Ectodermal cell (in vitro differentiated cells): ENCODE measurements around the gene TMEM269.
"Not testable (repeated sequence)": the region's sequence is repeated elsewhere in the genome, so short reads cannot be mapped to it uniquely, and the experiment has no call there.

Source experiments
- H3K27ac ChIP-seq: 2 replicates; pipeline ENCODE4 v1.7.0; 2013; ENCODE audit warnings: mild to moderate bottlenecking, low read depth, low read length; ENCODE audit not compliant: insufficient read depth, poor library complexity, severe bottlenecking
- H3K27me3 ChIP-seq: 2 replicates; pipeline ENCODE4 v1.7.0; 2013; ENCODE audit warnings: mild to moderate bottlenecking, low read length; ENCODE audit not compliant: insufficient read depth, control insufficient read depth, poor library complexity, severe bottlenecking
- H3K36me3 ChIP-seq: one replicate; pipeline ENCODE4 v1.7.0; 2013; ENCODE audit warnings: low read length; ENCODE audit not compliant: control insufficient read depth, insufficient read depth
- H3K4me1 ChIP-seq: one replicate; pipeline ENCODE4 v1.7.0; 2013; ENCODE audit warnings: low read length; ENCODE audit not compliant: control insufficient read depth, insufficient read depth
- H3K4me3 ChIP-seq: 2 replicates; pipeline ENCODE4 v1.7.0; 2013; ENCODE audit warnings: low read depth, low read length, control low read depth; ENCODE audit not compliant: insufficient read depth
- H3K9me3 ChIP-seq: 2 replicates; pipeline ENCODE4 v1.7.0; 2013; ENCODE audit warnings: mild to moderate bottlenecking, low read length, moderate library complexity; ENCODE audit not compliant: control insufficient read depth
- WGBS, 2 experiments: methylation state at CpG; one replicate each; pipeline ENCODE4 v1.1.7; 2013; ENCODE audit warnings: missing lambda C conversion rate in 2 of 2; 5-methylcytosine and 5-hydroxymethylcytosine counted together

The TMEM269 gene

GRCh38 chr1:42748461-42749410 lies 36.1 kb upstream of the TMEM269 start:
- Histone ChIP-seq H3K4me3 (no peak overlapping the region), H3K27me3 (no peaks in the 10 kb centered on the region), H3K36me3 (peaks cover 45% of the 10 kb centered on the region), H3K4me1 (no peaks in the 10 kb centered on the region), H3K27ac (no peak overlapping the region), H3K9me3 (no peaks in the 10 kb centered on the region)
- WGBS, 2 experiments = 94 to 95% methylated on average over 14 of the region's 14 CpGs

- Histone ChIP-seq H3K9me3 (no peaks in the 10 kb centered on the region), H3K36me3 (peaks cover 59% of the 10 kb centered on the region), H3K4me3 (no peak overlapping the region), H3K4me1 (no peaks in the 10 kb centered on the region), H3K27ac (no peak overlapping the region), H3K27me3 (no peaks in the 10 kb centered on the region)
- WGBS, 2 experiments = 96 to 98% methylated on average over 12 of the region's 12 CpGs
These were observed 34.8 kb upstream of the TMEM269 start for GRCh38 chr1:42750041-42750440.

DNA sequence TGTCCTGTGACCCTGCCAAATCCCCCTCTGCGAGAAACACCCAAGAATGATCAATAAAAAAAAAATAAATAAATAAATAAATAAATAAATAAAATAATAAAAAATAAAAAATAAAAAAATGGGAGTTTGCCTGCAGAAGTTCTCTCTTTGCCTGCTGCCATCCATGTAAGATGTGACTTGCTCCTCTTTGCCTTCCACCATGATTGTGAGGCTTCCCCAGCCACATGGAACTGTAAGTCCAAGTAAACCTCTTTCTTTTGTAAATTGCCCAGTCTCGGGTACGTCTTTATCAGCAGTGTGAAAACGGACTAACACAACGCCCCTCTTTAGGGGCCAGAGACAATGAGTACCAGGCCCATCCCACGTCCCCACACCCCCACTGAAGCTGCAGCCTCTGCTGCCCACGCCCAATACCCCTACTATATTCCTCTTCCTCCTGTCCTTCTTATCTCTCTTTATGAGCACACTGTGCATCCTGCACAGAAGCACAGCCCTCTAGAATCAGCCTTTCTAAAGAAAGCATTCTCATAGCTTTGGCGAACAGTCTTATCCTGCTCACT lies 33.2 kb upstream of the TMEM269 start:
- not testable (repeated sequence) for H3K27me3 ChIP-seq, H3K9me3 ChIP-seq, H3K4me1 ChIP-seq, H3K27ac ChIP-seq, H3K4me3 ChIP-seq
- 95% methylated on average over 7 of the region's 8 CpGs for WGBS, 2 experiments
- H3K36me3 ChIP-seq = peaks cover 58% of the 10 kb centered on the region

GRCh38 chr1:42752284-42752683 lies 32.5 kb upstream of the TMEM269 start:
- Histone ChIP-seq H3K9me3 (no peaks in the 10 kb centered on the region), H3K4me1 (no peaks in the 10 kb centered on the region), H3K27me3 (no peaks in the 10 kb centered on the region), H3K36me3 (peaks cover 55% of the 10 kb centered on the region), H3K27ac (no peak overlapping the region), H3K4me3 (no peak overlapping the region)
- 94 to 95% methylated on average over 6 of the region's 6 CpGs for WGBS, 2 experiments

DNA sequence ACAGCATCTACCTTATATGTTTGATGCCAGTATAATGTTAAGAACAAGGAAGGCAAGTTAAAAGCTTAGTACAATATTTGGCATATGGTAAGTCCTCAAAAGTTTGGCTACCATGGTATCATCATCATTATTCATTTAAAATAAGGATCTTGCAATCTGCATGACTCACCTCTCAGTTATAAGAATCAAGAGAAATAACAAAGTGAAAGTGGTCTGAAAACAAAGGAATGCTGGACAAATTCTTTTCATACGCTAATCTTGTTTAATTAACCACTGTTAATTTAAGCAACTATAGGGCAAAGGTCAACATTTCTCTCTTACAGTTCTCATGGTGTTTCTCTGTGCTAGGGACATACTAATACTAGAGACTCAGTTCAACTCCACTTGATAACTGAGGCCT lies 31.7 kb upstream of the TMEM269 start:
- Histone ChIP-seq H3K27me3 (no peaks in the 10 kb centered on the region), H3K36me3 (peaks cover 58% of the 10 kb centered on the region), H3K4me1 (no peaks in the 10 kb centered on the region), H3K4me3 (no peak overlapping the region), H3K9me3 (no peaks in the 10 kb centered on the region), H3K27ac (no peak overlapping the region)
- 95 to 100% methylated on average over 1 of the region's 1 CpG for WGBS, 2 experiments

DNA sequence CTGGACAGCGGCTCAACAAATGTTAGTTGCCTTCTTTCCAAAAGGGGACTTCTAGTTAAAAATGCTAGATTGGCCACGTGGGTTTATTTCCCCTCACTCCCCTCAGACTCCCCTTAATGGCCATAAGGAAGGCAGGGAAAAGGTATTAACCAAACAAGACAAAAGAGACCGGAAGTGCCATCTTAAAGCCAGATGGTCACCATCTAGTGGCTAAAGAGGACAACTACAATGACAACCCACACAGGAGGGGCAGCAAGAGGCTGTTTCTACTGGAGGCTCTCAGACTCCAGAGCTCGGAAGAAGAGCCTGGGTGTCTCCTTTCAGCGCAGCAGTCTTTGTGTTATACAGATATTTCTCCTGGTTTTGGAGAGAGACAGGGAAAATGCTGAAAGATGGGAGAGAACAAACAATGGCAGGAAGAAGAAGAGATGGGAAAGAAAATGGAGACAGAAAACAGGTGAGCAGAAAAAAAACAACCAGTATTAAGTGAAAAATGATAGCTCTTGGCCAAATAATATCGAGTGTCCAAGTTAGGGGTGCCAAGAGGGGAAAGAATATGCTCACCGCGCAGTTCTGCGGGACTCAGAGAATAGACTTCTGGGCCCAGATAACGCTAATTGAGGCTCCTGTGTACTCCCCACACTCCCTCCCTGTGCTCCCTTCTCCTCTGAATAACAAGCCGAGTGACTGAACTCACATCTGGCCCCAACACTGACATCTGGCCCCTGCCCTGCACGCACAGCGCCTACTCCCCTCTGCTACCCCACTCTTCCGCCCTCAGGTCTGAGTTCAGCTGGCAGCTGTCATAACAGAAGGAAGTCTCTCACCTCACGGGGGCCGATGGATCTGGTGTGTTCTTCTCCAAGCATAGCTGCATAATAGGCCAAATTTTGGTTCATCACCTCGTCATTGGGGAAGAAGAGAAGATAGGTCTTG lies 27.6 kb upstream of the TMEM269 start:
- 85 to 86% methylated on average over 17 of the region's 17 CpGs for WGBS, 2 experiments
- Histone ChIP-seq H3K4me3 (no peak overlapping the region), H3K9me3 (no peaks in the 10 kb centered on the region), H3K27ac (no peak overlapping the region), H3K27me3 (no peaks in the 10 kb centered on the region), H3K4me1 (no peaks in the 10 kb centered on the region), H3K36me3 (peaks cover 51% of the 10 kb centered on the region)

- H3K36me3 ChIP-seq = peaks cover 45% of the 10 kb centered on the region
- no peaks in the 10 kb centered on the region for H3K9me3 ChIP-seq
- no peaks in the 10 kb centered on the region for H3K27me3 ChIP-seq
- H3K4me3 ChIP-seq = no peak overlapping the region
- H3K4me1 ChIP-seq = no peaks in the 10 kb centered on the region
- H3K27ac ChIP-seq = no peak overlapping the region
These were observed 26.9 kb upstream of the TMEM269 start for GRCh38 chr1:42757892-42758275.

- Histone ChIP-seq H3K27ac (no peak overlapping the region), H3K9me3 (no peaks in the 10 kb centered on the region), H3K4me1 (no peaks in the 10 kb centered on the region), H3K4me3 (no peak overlapping the region), H3K27me3 (no peaks in the 10 kb centered on the region), H3K36me3 (peaks cover 38% of the 10 kb centered on the region)
- WGBS, 2 experiments = 95 to 97% methylated on average over 3 of the region's 3 CpGs
These were observed 26.1 kb upstream of the TMEM269 start for GRCh38 chr1:42758641-42759040.

DNA sequence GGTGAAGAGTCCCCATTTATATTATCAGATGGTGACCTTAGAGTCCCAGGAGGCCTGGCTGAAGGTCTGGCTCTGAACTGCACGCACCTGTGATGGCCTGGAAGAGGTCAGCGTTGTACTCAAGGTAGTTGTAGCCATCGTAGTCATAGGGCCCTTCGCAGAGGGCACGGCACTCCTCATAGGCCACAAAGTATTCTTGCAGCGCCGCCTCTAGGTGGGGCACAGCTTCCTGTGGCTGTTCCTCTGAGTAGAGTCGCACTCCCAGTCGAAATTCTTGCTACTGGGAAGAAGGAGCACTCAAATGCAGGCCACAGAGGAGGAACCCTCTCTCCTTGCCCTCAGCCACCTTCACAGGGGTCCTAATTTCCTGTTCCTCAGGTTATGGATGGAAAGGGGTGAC lies 25.7 kb upstream of the TMEM269 start:
- H3K9me3 ChIP-seq = no peaks in the 10 kb centered on the region
- peaks cover 34% of the 10 kb centered on the region for H3K36me3 ChIP-seq
- no peak overlapping the region for H3K4me3 ChIP-seq
- 86 to 89% methylated on average over 9 of the region's 9 CpGs for WGBS, 2 experiments
- no peak overlapping the region for H3K27ac ChIP-seq
- no peaks in the 10 kb centered on the region for H3K4me1 ChIP-seq
- H3K27me3 ChIP-seq = no peaks in the 10 kb centered on the region

- Histone ChIP-seq H3K36me3 (peaks cover 15% of the 10 kb centered on the region), H3K9me3 (no peaks in the 10 kb centered on the region), H3K27me3 (no peaks in the 10 kb centered on the region), H3K4me1 (peaks cover 6% of the 10 kb centered on the region), H3K27ac (no peak overlapping the region), H3K4me3 (no peak overlapping the region)
- WGBS, 2 experiments = 93% methylated on average over 3 of the region's 4 CpGs
These were observed 23.2 kb upstream of the TMEM269 start for GRCh38 chr1:42761567-42761966.
